HG02870 (cell line): ENCODE data around the gene SLC35A4.

Source experiments
- ATAC-seq: cut with Tn5 transposase; IDR thresholded peaks from one replicate; pipeline ENCODE4 v1.9.1; 2021; ENCODE audit warnings: mild to moderate bottlenecking, moderate library complexity; ENCODE audit not compliant: unreplicated experiment

Gene SLC35A4, protein sequence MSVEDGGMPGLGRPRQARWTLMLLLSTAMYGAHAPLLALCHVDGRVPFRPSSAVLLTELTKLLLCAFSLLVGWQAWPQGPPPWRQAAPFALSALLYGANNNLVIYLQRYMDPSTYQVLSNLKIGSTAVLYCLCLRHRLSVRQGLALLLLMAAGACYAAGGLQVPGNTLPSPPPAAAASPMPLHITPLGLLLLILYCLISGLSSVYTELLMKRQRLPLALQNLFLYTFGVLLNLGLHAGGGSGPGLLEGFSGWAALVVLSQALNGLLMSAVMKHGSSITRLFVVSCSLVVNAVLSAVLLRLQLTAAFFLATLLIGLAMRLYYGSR

GRCh38 chr5:140564196-140565023 lies at the start of gene SLC35A4, which contains the start of gene APBB3:
Gene SLC35A4, plus strand, starts transcription at chr5:140564828. Its CDS starts 2,342 bp downstream, at chr5:140567170.
Gene APBB3, minus strand, starts transcription at chr5:140564598. Its CDS starts 353 bp downstream, at chr5:140564245.
- peak; percentile 88 for ATAC-seq

DNA sequence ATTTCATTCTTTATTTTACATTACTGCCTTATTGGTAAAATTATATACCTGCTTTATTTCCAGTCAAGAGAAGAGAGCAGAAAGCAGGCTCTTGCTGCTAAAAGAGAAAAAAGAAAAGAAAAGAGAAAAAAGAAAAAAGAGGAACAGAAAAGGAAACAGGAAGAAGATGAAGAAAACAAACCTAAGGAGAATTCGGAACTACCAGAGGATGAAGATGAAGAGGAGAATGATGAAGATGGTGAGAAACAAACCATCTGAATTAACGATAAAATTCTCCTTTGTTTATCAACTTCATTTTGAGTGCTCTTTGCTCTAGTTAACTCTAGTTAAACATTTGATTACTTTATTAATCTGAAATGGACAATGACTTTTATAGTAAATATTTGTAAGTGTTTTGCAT lies 40.6 kb upstream of the SLC35A4 start:
- ATAC-seq = no peak

DNA sequence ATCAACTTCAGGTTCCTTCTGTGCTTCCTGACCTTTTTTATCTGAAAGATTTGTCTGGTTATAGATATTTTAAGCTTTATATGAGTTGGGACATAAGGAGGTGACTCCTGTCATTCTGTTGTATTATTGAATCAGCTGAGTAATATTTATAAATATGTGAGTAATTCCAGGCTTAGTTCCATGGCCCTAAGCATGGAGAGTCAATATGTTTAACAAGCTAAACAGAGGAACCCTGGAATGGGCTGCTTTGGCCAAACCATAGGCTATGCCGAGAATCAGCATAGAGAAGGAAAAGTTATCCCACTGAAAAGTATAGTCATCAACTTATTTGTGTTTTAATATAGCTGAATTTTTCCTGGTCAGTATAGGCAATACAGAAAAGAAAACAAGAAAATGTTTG lies 24.4 kb upstream of the SLC35A4 start:
- no peak for ATAC-seq

- ATAC-seq = no peak
These were observed 21.7 kb upstream of the SLC35A4 start for GRCh38 chr5:140542972-140543371.

- no peak for ATAC-seq
These were observed 19.6 kb upstream of the SLC35A4 start for GRCh38 chr5:140544986-140545385.

DNA sequence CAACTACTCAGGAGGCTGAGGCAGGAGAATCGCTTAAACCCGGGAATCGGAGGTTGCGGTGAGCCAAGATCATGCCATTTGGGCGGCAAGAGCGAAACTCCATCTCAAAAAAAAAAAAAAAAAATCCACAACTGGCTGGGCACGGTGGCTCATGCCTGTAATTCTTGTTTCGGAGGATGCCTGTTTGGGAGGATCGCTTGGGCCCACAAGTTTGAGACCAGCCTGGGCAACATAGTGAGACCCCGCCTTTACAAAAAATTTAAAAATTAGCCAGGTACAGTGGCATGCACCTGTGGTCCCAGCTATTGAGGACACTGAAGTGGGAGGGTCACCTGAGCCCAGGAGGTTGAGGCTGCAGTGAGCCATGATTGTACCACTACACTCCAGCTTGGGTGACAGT lies 19.0 kb upstream of the SLC35A4 start:
- ATAC-seq = no peak

GRCh38 chr5:140546851-140547507 lies 17.6 kb upstream of the SLC35A4 start:
- no peak for ATAC-seq

DNA sequence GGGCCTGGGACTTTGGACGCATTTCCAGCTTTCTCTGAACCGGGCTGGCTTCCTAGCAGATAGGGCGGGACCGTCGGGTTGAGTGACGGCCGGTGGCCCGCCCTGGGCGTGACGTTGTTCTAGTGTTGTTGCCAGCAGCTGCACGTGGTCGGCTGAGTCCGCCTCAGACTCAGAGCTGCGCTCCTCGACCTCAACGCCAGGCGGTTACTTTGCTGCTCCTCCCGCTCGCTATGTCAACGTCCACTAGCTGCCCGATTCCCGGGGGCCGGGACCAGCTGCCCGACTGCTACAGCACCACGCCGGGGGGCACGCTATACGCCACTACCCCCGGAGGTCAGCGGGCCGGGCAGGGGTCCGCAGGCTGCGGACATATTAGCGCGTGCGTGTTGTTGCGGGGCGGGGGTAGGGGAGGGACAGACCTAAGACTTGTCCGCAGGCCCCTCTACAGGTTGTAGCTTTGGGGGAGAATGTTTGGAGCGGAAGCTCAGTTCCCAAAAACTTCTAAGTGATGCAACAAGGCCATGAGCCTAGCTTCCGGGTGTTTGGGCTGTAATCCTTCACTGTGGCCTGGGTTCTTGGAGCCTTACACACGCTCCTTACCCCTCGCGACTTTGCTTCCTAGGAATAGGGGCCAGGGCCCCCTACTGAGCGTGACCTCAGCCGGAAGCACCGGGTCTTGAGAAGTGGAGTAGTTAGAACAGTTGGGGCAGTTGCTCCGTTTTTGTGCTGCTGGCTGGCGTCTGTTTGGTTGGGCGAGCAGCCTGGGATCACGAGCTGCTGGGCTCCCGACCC lies 16.9 kb upstream of the SLC35A4 start, which contains the start of gene EIF4EBP3:
Gene EIF4EBP3 (plus strand): TSS at position 155 of the 792 bp plus-strand sequence. CDS start 76 bp downstream, at position 231.
- peak; percentile 99 for ATAC-seq

DNA sequence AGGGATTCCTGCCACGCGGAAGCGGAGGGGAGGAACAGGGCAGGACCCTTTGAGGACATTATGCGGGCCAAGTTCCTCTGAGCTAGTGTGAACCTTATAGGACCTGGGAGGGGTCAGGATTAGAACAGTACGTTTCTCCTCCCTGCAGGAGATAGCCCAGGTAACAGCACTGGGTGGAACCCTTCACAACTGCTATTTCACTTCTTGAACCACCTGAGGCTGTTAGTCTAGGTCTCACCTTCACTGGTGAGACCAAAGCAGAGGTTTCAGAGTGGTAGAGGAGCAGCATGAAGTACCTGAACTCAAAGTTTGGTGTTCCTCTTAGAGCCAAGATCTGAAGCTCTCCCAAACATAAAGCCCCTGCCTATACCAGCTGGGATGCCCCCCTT lies 16.3 kb upstream of the SLC35A4 start:
- no peak for ATAC-seq

DNA sequence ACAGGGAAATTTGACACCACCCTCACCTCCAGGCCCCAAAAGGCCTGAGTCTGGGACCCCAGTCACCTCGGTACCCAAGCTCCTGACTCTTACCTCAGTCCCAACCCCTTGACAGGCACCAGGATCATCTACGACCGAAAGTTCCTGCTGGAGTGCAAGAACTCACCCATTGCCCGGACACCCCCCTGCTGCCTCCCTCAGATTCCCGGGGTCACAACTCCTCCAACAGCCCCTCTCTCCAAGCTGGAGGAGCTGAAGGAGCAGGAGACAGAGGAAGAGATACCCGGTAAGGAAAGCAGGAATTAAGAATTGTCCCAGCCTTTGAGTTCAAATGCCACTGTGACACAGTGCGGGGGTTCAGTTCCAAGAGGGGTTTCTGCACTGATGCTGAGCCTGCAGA lies 15.8 kb upstream of the SLC35A4 start:
- no peak for ATAC-seq

GRCh38 chr5:140549237-140550144 lies 15.1 kb upstream of the SLC35A4 start:
- ATAC-seq = no peak

DNA sequence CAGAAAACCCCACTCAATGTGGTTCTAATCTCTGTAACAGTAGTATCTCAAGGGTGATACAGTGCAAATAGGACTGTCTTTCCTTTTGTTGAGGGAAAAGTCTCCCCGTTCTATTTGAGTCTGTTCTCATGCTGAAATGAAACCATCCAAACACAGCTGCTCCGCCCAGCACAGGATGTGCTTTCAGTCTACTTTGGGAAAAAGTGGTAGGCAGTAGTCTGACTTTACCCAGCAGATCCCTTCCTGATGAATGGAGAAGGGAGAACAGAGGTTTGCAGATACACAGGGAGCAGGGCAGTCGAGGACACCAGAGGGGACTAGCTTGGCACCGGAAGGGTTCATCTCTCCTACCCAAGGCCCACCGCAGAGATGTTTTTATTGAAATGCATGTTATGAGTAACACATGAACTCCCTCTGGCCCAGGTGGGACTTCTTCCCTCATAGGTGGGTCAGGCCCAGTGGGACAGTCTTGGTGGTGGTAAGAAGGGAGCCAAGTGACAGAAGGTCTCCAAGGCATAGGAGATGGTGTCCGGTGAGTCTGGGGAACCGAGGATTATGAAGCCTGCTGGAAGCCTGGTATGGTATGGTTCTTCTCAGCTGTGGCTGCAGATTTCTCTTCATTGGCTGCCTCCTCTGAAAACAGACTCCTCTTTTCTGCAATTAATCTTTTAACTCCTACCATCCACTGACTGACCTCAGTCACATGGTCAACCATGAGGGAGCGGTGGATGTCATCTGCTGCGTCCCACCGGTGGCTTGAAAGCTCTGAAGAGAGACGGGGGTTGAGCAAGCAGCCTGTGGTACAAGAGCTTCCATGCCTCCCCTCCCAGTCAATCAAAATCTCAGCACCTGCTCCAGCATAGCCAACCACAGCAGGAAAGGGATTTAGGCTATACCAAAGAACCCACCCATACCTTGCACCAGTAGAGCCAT lies 14.2 kb upstream of the SLC35A4 start:
- no peak for ATAC-seq

DNA sequence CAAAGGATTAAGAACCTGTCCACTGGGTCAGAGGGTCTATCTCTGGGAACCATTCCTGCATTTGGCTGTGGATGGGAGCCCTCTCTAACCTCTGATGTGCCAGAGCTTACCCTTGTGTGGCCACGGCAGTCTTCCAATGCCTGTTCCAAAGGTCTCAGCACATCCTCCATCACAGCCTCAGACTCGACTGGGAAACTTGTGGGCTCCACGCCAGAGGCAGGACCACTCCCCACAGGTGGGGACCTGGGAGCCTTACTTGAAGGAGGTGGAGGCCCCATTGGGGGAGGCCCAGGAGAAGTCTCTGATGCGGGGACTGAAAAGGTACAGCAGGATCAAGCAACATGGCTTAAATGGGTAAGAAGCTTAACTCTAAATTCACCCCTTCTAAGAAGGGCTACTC lies 12.8 kb upstream of the SLC35A4 start:
- ATAC-seq = no peak

DNA sequence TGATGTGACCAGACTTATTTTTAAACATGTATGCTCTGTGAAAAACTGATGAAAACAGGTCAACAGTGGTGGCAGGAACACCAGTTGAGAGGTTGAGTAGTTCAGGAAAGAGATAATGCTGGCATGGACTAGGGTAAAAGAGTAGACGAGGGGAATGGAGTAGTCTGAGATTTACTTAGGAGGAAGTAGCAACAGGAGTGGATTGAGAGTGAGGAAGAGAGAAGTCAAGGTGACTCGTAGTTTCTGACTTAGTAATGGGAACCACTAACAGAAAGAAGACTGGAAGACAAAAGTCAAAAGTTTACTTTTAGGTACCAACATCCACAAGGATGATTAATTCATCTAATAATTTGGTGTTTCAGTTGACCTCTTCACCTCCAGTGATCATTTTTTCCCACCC lies 11.0 kb upstream of the SLC35A4 start:
- ATAC-seq = no peak

DNA sequence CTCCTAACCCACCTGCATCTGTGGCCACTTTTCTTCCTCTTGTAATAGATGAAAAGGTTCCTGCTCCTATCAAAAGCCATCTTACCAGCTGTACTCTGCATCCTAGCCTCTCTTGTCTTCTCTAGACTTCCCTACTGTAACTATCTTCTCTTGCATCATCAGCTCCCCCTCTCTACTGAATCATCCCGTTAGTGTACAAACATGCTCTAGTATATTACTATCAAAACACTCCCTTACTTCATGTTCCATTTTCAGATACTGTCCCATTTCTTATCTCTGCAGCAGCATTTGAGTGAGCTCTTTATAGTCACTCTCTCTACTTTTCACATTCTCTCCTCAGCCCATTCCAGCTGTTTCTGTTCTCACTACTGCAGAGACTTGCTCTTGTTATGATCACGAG lies 10.2 kb upstream of the SLC35A4 start:
- ATAC-seq = no peak

GRCh38 chr5:140555747-140556312 lies 8.8 kb upstream of the SLC35A4 start:
- no peak for ATAC-seq

DNA sequence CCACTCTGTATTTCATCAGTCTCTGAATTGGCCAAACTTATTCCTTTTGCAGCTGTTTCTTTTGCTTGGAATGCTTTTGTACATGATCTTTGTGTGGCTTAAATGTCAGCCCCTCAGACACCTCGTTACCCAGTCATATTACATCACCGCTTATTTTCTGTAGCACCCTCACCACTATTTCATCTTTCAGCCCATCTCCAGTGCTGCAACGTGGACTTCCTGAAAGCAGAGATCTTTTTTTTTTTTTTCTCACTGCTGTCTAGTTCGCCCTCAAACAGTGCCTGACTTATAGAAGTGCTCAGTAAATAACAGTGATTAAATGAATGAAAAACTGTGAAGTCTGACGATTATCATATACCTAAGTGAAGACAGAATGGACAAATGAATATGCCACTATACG lies 8.2 kb upstream of the SLC35A4 start:
- ATAC-seq = no peak

GRCh38 chr5:140557136-140557805 lies 7.4 kb upstream of the SLC35A4 start, which contains the start of gene SRA1:
Gene SRA1, minus strand, starts transcription at chr5:140557473. Its CDS starts 21 bp downstream, at chr5:140557452.
- peak; percentile 86 for ATAC-seq
